ENCODE data around the gene GSTO1. TPM values are rescaled to one million over a fixed set of nuclear protein-coding genes. Genes with fewer than 3 reads are reported as not detected.

The GSTO1 gene
- polyA plus RNA-seq, 1 donor from 2014 or later = 101 TPM

GRCh38 chr10:104257235-104257634 lies 2.5 kb downstream of the GSTO1 start:
- H3K27ac Mint-ChIP-seq = peak overlapping the region in 2 of 3 donors; percentile 46 to 72
- H3K4me3 Mint-ChIP-seq = peak overlapping the region in 1 of 4 donors; percentile 93
- H3K36me3 Mint-ChIP-seq = peaks cover 2% of the 10 kb centered on the region
- H3K27me3 Mint-ChIP-seq = no peaks in the 10 kb centered on the region
- H3K4me1 Mint-ChIP-seq = peaks cover 20 to 50% (median 30%) of the 10 kb centered on the region in 3 donors
- no peaks in the 10 kb centered on the region for H3K9me3 Mint-ChIP-seq

DNA sequence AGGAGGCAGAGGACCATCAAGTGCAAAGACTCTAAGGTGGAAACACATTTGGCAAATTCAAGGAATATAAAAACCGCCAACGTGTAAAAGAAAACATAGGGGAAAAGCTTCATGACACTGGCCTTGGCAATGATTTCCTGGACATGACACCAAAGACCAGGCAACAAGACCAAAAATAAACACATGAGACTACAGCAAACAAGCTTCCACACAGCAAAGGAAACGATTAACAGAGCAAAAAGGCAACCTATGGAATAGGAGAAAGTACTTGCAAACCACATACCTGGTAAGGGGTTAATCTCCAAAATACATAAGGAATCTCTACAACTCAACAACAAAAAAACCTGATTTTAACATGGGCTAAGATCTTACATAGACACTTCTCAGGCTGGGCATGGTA lies 3.5 kb downstream of the GSTO1 start:
- Mint-ChIP-seq H3K36me3 (peaks cover 2% of the 10 kb centered on the region), H3K4me3 (peak overlapping the region in 2 of 4 donors; percentile 54 to 55), H3K4me1 (peaks cover 20 to 50% (median 30%) of the 10 kb centered on the region in 3 donors), H3K9me3 (no peaks in the 10 kb centered on the region), H3K27me3 (no peaks in the 10 kb centered on the region), H3K27ac (peak overlapping the region in 1 of 3 donors; percentile 84)

GRCh38 chr10:104259456-104259855 lies 4.8 kb downstream of the GSTO1 start:
- peak overlapping the region in 1 of 4 donors; percentile 30 for H3K4me3 Mint-ChIP-seq
- H3K4me1 Mint-ChIP-seq = peaks cover 27 to 48% (median 32%) of the 10 kb centered on the region in 3 donors
- no peaks in the 10 kb centered on the region for H3K27me3 Mint-ChIP-seq
- H3K9me3 Mint-ChIP-seq = no peaks in the 10 kb centered on the region
- peaks cover 2% of the 10 kb centered on the region for H3K36me3 Mint-ChIP-seq
- H3K27ac Mint-ChIP-seq = peak overlapping the region; percentile 9 to 80 (median 17)

GRCh38 chr10:104259999-104260774 lies 5.5 kb downstream of the GSTO1 start:
- H3K9me3 Mint-ChIP-seq = no peaks in the 10 kb centered on the region
- peaks cover 2% of the 10 kb centered on the region for H3K36me3 Mint-ChIP-seq
- peak overlapping the region; percentile 11 to 80 (median 27) for H3K27ac Mint-ChIP-seq
- H3K4me1 Mint-ChIP-seq = peaks cover 28 to 52% (median 32%) of the 10 kb centered on the region in 3 donors
- peak overlapping the region in 2 of 4 donors; percentile 34 to 35 for H3K4me3 Mint-ChIP-seq
- H3K27me3 Mint-ChIP-seq = no peaks in the 10 kb centered on the region

- Mint-ChIP-seq H3K4me3 (peak overlapping the region in 1 of 4 donors; percentile 34), H3K27me3 (no peaks in the 10 kb centered on the region), H3K9me3 (no peaks in the 10 kb centered on the region), H3K4me1 (peaks cover 29 to 54% (median 32%) of the 10 kb centered on the region in 3 donors), H3K36me3 (peaks cover 3% of the 10 kb centered on the region), H3K27ac (peak overlapping the region in 2 of 3 donors; percentile 11 to 27)
These were observed 6.1 kb downstream of the GSTO1 start for GRCh38 chr10:104260775-104261115.

DNA sequence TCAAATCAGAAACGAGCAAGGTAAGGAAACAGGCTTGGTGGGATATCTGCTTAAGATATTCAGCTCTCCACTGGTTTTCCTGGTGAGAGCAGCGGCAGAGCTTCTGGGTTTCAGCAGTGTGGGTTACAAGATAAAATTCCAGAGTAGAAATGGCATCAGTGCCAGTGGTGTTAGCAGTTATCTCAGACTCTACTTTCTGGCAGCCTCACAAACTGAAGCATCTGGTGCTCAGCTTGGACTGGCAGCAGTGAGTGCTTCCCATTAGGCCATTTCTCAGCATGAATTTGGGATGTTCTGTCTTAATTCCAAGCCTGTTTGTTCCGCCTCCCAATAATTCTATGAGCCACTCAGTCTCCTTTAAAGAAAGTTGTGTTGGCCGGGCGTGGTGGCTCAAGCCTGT lies 7.4 kb downstream of the GSTO1 start:
- Mint-ChIP-seq H3K27me3 (no peaks in the 10 kb centered on the region), H3K27ac (peak overlapping the region in 1 of 3 donors; percentile 11), H3K9me3 (no peaks in the 10 kb centered on the region), H3K4me3 (no peak overlapping the region), H3K36me3 (peaks cover 6% of the 10 kb centered on the region), H3K4me1 (peaks cover 25 to 51% (median 29%) of the 10 kb centered on the region in 3 donors)

GRCh38 chr10:104264783-104265182 lies 10.1 kb downstream of the GSTO1 start:
- no peak overlapping the region for H3K4me3 Mint-ChIP-seq
- H3K27ac Mint-ChIP-seq = no peak overlapping the region
- H3K4me1 Mint-ChIP-seq = peaks cover 34 to 52% (median 35%) of the 10 kb centered on the region in 3 donors
- H3K9me3 Mint-ChIP-seq = peaks cover 0 to 2% (median 0%) of the 10 kb centered on the region in 3 donors
- H3K36me3 Mint-ChIP-seq = peaks cover 6% of the 10 kb centered on the region
- no peaks in the 10 kb centered on the region for H3K27me3 Mint-ChIP-seq

DNA sequence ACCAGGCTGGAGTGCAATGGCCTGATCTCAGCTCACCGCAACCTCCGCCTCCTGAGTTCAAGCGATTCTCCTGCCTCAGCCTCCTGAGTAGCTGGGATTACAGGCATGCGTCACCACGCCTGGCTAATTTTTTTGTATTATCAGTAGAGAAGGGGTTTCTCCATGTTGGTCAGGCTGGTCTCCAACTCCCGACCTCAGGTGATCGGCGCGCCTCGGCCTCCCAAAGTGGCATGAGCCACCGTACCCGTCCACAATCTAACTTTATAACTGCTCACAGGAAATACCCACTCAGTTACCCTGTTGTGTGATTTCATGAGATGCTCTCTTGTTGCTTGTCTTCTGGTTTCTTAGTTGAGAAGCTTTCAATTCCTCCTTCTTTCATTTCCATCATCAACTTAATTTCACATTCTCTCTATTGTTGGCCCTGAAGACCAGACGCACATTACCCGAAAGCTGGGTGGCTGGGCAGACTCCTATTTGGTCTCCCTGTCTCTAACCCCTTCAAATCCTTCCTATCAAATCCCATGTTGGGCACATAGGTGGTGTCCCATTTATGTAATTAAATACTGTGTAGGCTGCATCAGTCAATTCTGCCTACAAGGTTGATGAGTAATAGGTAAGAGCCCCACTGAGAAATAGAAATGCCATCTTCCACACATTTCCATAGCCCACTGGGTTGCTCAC lies 13.2 kb downstream of the GSTO1 start:
- Mint-ChIP-seq H3K9me3 (peaks cover 0 to 2% (median 0%) of the 10 kb centered on the region in 3 donors), H3K36me3 (peaks cover 5% of the 10 kb centered on the region), H3K4me1 (peaks cover 25 to 39% (median 28%) of the 10 kb centered on the region in 3 donors), H3K27me3 (no peaks in the 10 kb centered on the region), H3K4me3 (peak overlapping the region; percentile 92 to 98 (median 94)), H3K27ac (peak overlapping the region; percentile 72 to 99 (median 98))

DNA sequence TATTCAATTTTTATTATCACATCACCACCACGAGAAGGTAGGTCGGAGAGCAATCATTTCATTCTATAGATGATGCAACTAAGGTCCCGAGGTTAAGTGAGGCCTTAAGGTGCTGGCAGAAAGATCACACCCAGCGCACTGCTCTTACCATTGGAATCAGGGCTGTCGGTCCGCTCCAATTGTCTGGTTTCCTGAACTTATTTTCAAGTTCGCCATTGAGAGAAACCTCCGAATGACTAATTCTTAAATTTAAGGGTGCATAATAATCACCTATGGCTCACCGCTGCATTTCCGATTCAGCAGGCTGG lies 13.7 kb downstream of the GSTO1 start:
- H3K9me3 Mint-ChIP-seq = peaks cover 0 to 2% (median 0%) of the 10 kb centered on the region in 3 donors
- no peaks in the 10 kb centered on the region for H3K27me3 Mint-ChIP-seq
- peak overlapping the region; percentile 72 to 99 (median 98) for H3K27ac Mint-ChIP-seq
- peaks cover 25 to 39% (median 28%) of the 10 kb centered on the region in 3 donors for H3K4me1 Mint-ChIP-seq
- peaks cover 5% of the 10 kb centered on the region for H3K36me3 Mint-ChIP-seq
- H3K4me3 Mint-ChIP-seq = peak overlapping the region; percentile 92 to 98 (median 94)

GRCh38 chr10:104268713-104269645 lies 14.3 kb downstream of the GSTO1 start, which contains the start of gene GSTO2:
TSS of gene GSTO2 (plus strand) at chr10:104269184. CDS start at chr10:104274916, 5,732 bp downstream.
- Mint-ChIP-seq H3K36me3 (peaks cover 5% of the 10 kb centered on the region), H3K4me3 (peak within 1 kb of the TSS; percentile 92 to 98 (median 94)), H3K27me3 (no peaks in the 10 kb centered on the region), H3K4me1 (peaks cover 23 to 36% (median 25%) of the 10 kb centered on the region in 3 donors), H3K27ac (peak within 1 kb of the TSS; percentile 72 to 99 (median 98)), H3K9me3 (peaks cover 0 to 2% (median 0%) of the 10 kb centered on the region in 3 donors)

- Mint-ChIP-seq H3K9me3 (peaks cover 0 to 2% (median 0%) of the 10 kb centered on the region in 3 donors), H3K36me3 (no peaks in the 10 kb centered on the region), H3K4me3 (no peak overlapping the region), H3K4me1 (peaks cover 3 to 5% (median 4%) of the 10 kb centered on the region in 3 donors), H3K27me3 (peaks cover 15% of the 10 kb centered on the region), H3K27ac (no peak overlapping the region)
These were observed 18.6 kb downstream of the GSTO1 start for GRCh38 chr10:104273286-104273685.

GRCh38 chr10:104273899-104274575 lies 19.3 kb downstream of the GSTO1 start:
- H3K9me3 Mint-ChIP-seq = peaks cover 0 to 2% (median 0%) of the 10 kb centered on the region in 3 donors
- peak overlapping the region in 1 of 4 donors; percentile 9 for H3K4me3 Mint-ChIP-seq
- no peaks in the 10 kb centered on the region for H3K36me3 Mint-ChIP-seq
- peaks cover 15% of the 10 kb centered on the region for H3K27me3 Mint-ChIP-seq
- peaks cover 2 to 5% (median 3%) of the 10 kb centered on the region in 3 donors for H3K4me1 Mint-ChIP-seq
- no peak overlapping the region for H3K27ac Mint-ChIP-seq

DNA sequence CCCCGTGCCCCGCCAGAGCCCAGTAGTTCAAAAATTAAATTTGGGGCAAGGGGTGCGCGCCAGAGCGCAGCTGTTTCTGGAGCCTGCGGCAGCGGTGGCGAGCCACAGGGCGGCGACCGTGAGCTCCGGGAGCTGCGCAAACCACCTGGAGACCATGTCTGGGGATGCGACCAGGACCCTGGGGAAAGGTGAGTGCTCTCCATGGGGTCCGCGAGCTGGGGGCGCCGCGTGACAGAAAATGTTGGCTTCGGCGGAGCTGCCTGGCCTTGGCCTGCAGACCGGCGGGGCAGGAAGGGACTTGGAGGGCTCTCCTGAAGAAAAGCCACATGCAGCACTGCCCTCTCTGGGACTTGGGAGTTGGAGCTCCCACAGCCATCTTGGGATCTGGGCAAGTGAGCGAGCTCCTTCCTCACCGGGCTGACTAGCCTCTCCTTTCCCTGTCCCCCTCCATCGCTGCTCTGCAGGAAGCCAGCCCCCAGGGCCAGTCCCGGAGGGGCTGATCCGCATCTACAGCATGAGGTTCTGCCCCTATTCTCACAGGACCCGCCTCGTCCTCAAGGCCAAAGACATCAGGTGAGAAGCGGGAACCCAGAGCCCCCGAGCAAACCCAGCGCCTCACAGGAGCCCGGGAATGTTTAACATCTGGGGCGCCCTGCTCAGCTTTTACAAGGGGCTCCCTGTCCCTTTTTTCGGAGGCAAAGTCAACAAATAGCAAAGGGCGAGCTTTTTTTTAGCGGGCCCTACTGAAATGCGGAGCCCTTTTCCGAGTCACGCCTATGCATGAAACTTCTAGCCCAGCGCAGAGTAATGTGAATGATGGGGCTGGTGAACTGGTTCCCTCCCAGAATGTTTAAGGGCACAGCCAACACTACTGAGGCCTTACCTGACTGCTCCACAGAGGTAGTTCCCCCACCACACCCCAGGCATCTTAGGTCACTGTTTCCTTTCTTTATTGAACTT lies 20.4 kb downstream of the GSTO1 start:
- Mint-ChIP-seq H3K27ac (no peak overlapping the region), H3K36me3 (no peaks in the 10 kb centered on the region), H3K4me3 (peak overlapping the region in 2 of 4 donors; percentile 5 to 65), H3K9me3 (no peaks in the 10 kb centered on the region), H3K27me3 (peaks cover 15% of the 10 kb centered on the region), H3K4me1 (peaks cover 0 to 1% (median 0%) of the 10 kb centered on the region in 3 donors)
